H1 (cell line): ENCODE results near the gene CDC7. TPM values are rescaled to one million over a fixed set of nuclear protein-coding genes. Genes with fewer than 3 reads are reported as not detected.

ENCODE experiments used
- CTCF ChIA-PET: fragments of 300-600 bp; sonication (Branson Sonifier 250); formaldehyde crosslinking; loops from one replicate; lab custom pipeline; 2021; ENCODE audit not compliant: partially characterized antibody; lab: Charles Lee
- POLR2A ChIA-PET: fragments of 300-600 bp; sonication (Branson Sonifier 250); formaldehyde crosslinking; loops from one replicate; lab custom pipeline; 2021; ENCODE audit warnings: inconsistent platforms; ENCODE audit not compliant: partially characterized antibody; lab: Charles Lee
- DNase-seq, 2 experiments: peaks; one replicate each; pipeline versions ENCODE4 v3.0.0 to v3.0.0-alpha.2; 2010 to 2022; ENCODE audit warnings: low spot score in 2 of 2, low read depth in 1 of 2, mixed read lengths in 1 of 2
- FAIRE-seq: peaks from 2 replicates; lab custom pipeline; 2011; peaks lifted over from hg19 to GRCh38; lab: Jason Lieb, UNC
- H2AFZ ChIP-seq: 2 replicates; pipeline ENCODE4 v1.8.1; 2012; ENCODE audit warnings: low read length, inconsistent platforms
- H2AK5ac ChIP-seq: 2 replicates; pipeline ENCODE4 v1.6.1; 2013; ENCODE audit warnings: low read depth, low read length
- H2BK120ac ChIP-seq: replicated peaks from 2 replicates; pipeline ENCODE3; 2013; ENCODE audit warnings: low read depth, low read length, inconsistent platforms
- H2BK12ac ChIP-seq: 2 replicates; pipeline ENCODE4 v1.6.1; 2013; ENCODE audit warnings: low read depth, low read length
- H2BK15ac ChIP-seq: 2 replicates; pipeline ENCODE4 v1.6.1; 2013; ENCODE audit warnings: low read length
- H2BK20ac ChIP-seq: 2 replicates; pipeline ENCODE4 v1.6.1; 2013; ENCODE audit warnings: low read length
- H2BK5ac ChIP-seq: 2 replicates; pipeline ENCODE4 v1.6.1; 2013; ENCODE audit warnings: low read depth, low read length
- H3K14ac ChIP-seq: 2 replicates; pipeline ENCODE4 v1.6.1; 2013; ENCODE audit warnings: inconsistent platforms; ENCODE audit not compliant: insufficient read length
- H3K18ac ChIP-seq: 2 replicates; pipeline ENCODE4 v1.6.1; 2013; ENCODE audit warnings: low read length; ENCODE audit errors: extremely low read depth
- H3K23ac ChIP-seq: 2 replicates; pipeline ENCODE4 v1.6.1; 2013; ENCODE audit warnings: inconsistent platforms; ENCODE audit not compliant: insufficient read length
- H3K23me2 ChIP-seq: 2 replicates; pipeline ENCODE4 v1.6.1; 2013; ENCODE audit warnings: low read depth, low read length
- H3K27ac ChIP-seq: 2 replicates; pipeline ENCODE4 v1.6.1; 2011; ENCODE audit warnings: low read depth, low read length, inconsistent platforms
- H3K27me3 ChIP-seq, 4 experiments: replicated peaks in 1 of 4; 1 replicate in 1 of 4; 2 replicates in 3 of 4; pipeline versions ENCODE4 v1.6.1 to v1.8.1; 2011 to 2013; ENCODE audit warnings: low read length in 3 of 4, mild to moderate bottlenecking in 3 of 4, inconsistent platforms in 2 of 4, mixed read lengths in 2 of 4, moderate library complexity in 1 of 4; ENCODE audit not compliant: control insufficient read depth in 3 of 4, insufficient read depth in 3 of 4; ENCODE audit errors: extremely low read depth in 1 of 4
- H3K36me3 ChIP-seq, 4 experiments: 2 replicates each; pipeline versions ENCODE4 v1.6.1 to v1.8.1; 2011 to 2013; ENCODE audit warnings: mild to moderate bottlenecking in 4 of 4, low read length in 3 of 4, moderate library complexity in 2 of 4, control low read depth in 1 of 4, inconsistent platforms in 1 of 4; ENCODE audit not compliant: insufficient read depth in 4 of 4, control insufficient read depth in 2 of 4
- H3K4ac ChIP-seq: replicated peaks from 2 replicates; pipeline ENCODE3; 2013; ENCODE audit warnings: low read length, low read depth, mixed read lengths, inconsistent platforms; ENCODE audit not compliant: insufficient read length
- H3K4me1 ChIP-seq, 4 experiments: replicated peaks in 1 of 4; 1 replicate in 1 of 4; 2 replicates in 3 of 4; pipeline versions ENCODE4 v1.6.1 to v1.8.1; 2011 to 2013; ENCODE audit warnings: low read length in 3 of 4, inconsistent platforms in 2 of 4, mixed read lengths in 1 of 4; ENCODE audit not compliant: insufficient read depth in 4 of 4, control insufficient read depth in 3 of 4
- H3K4me2 ChIP-seq, 2 experiments: 2 replicates each; pipeline versions ENCODE4 v1.6.1 to v1.8.1; 2011 to 2013; ENCODE audit warnings: low read depth in 2 of 2, low read length in 2 of 2, control low read depth in 1 of 2, inconsistent platforms in 1 of 2, mild to moderate bottlenecking in 1 of 2; ENCODE audit not compliant: insufficient read depth in 1 of 2
- H3K4me3 ChIP-seq, 4 experiments: fragments of 200-600, 300-600 bp in 1 of 4; sonication (generic), shearing (Covaris generic), sonication (Bioruptor Twin) in 1 of 4; 2 replicates each; pipeline versions ENCODE4 v1.5.1 to v1.8.1; 2011 to 2016; ENCODE audit warnings: low read length in 4 of 4, low read depth in 3 of 4, control low read depth in 2 of 4, inconsistent platforms in 2 of 4, mild to moderate bottlenecking in 2 of 4, mixed read lengths in 1 of 4, moderate library complexity in 1 of 4; ENCODE audit not compliant: insufficient read depth in 2 of 4; ENCODE audit errors: extremely low read depth in 1 of 4
- H3K56ac ChIP-seq: replicated peaks from 2 replicates; pipeline ENCODE3; 2013; ENCODE audit warnings: low read depth, mild to moderate bottlenecking, mixed read lengths, low read length, inconsistent platforms; ENCODE audit not compliant: insufficient read length
- H3K79me1 ChIP-seq: 2 replicates; pipeline ENCODE4 v1.6.1; 2013; ENCODE audit warnings: low read depth, low read length, control low read depth
- H3K79me2 ChIP-seq, 2 experiments: 2 replicates each; pipeline versions ENCODE4 v1.6.1 to v1.8.1; 2012 to 2013; ENCODE audit warnings: low read length in 2 of 2, mild to moderate bottlenecking in 2 of 2, inconsistent platforms in 1 of 2; ENCODE audit not compliant: insufficient read depth in 2 of 2, control insufficient read depth in 1 of 2
- H3K9ac ChIP-seq, 4 experiments: replicated peaks in 1 of 4; 1 replicate in 1 of 4; 2 replicates in 3 of 4; pipeline versions ENCODE4 v1.6.1 to v1.8.1; 2011 to 2013; ENCODE audit warnings: low read depth in 3 of 4, low read length in 3 of 4, control low read depth in 2 of 4, mild to moderate bottlenecking in 2 of 4, moderate library complexity in 2 of 4, inconsistent platforms in 1 of 4; ENCODE audit errors: extremely low read depth in 1 of 4
- H3K9me3 ChIP-seq, 2 experiments: 2 replicates each; pipeline versions ENCODE4 v1.6.1 to v1.8.1; 2012 to 2013; ENCODE audit warnings: mild to moderate bottlenecking in 2 of 2, moderate library complexity in 2 of 2, control low read depth in 1 of 2, inconsistent platforms in 1 of 2, low read depth in 1 of 2, low read length in 1 of 2, mixed read lengths in 1 of 2; ENCODE audit not compliant: insufficient read depth in 2 of 2
- H4K20me1 ChIP-seq, 2 experiments: replicated peaks in 1 of 2; 2 replicates each; pipeline versions ENCODE3 to v1.8.1; 2011 to 2013; ENCODE audit warnings: inconsistent platforms in 2 of 2, low read length in 2 of 2, mild to moderate bottlenecking in 1 of 2; ENCODE audit not compliant: insufficient read depth in 2 of 2, control insufficient read depth in 1 of 2
- H4K5ac ChIP-seq: 2 replicates; pipeline ENCODE4 v1.6.1; 2013; ENCODE audit warnings: low read length, low read depth, mixed read lengths, inconsistent platforms; ENCODE audit not compliant: insufficient read length
- H4K8ac ChIP-seq: 2 replicates; pipeline ENCODE4 v1.8.0; 2013; ENCODE audit warnings: mild to moderate bottlenecking, moderate library complexity, low read length, inconsistent platforms; ENCODE audit not compliant: insufficient read depth; ENCODE audit errors: extremely low read depth
- H4K91ac ChIP-seq: replicated peaks from 2 replicates; pipeline ENCODE3; 2013; ENCODE audit warnings: low read length, mixed read lengths, inconsistent platforms; ENCODE audit not compliant: insufficient read length
- BRCA1 ChIP-seq: IDR thresholded peaks from 2 replicates; pipeline ENCODE4 v1.6.1; 2012; ENCODE audit warnings: low read depth, low read length, improper control_type of control experiment
- CBX5 ChIP-seq: fragments of 300-800, 300-1000 bp; sonication (generic); IDR thresholded peaks from 2 replicates; pipeline ENCODE4 v1.7.1; 2016; ENCODE audit warnings: antibody characterized with exemption, low read length, low read depth
- CBX8 ChIP-seq: fragments of 300-800, 300-1000 bp; sonication (generic); IDR thresholded peaks from 2 replicates; pipeline ENCODE4 v1.7.1; 2016; ENCODE audit warnings: low read depth, low read length, borderline replicate concordance
- CTBP2 ChIP-seq: IDR thresholded peaks from 2 replicates; pipeline ENCODE4 v1.7.0; 2011; ENCODE audit warnings: borderline replicate concordance, mild to moderate bottlenecking, moderate library complexity, mixed read lengths, low read length; ENCODE audit not compliant: insufficient read depth, insufficient read length
- GABPA ChIP-seq: IDR thresholded peaks from 2 replicates; pipeline ENCODE4 v1.6.1; 2011; ENCODE audit warnings: mild to moderate bottlenecking, low read length, moderate library complexity, borderline replicate concordance; ENCODE audit not compliant: insufficient read depth
- TAF1 ChIP-seq: IDR thresholded peaks from 2 replicates; pipeline ENCODE4 v1.6.1; 2011; ENCODE audit warnings: mild to moderate bottlenecking, low read depth, low read length
- polyA plus RNA-seq, 7 experiments: library from polyadenylated mRNA; depleted of rRNA in 3 of 7; stranded (reverse) in 5 of 7; unstranded in 2 of 7; fragments of >200 nt in 5 of 7; fragments of 200-250 nt in 2 of 7; gene quantifications; 1 replicate in 5 of 7; 2 replicates in 1 of 7; 4 replicates in 1 of 7; pipeline versions ENCODE4 v1.2.1 to v1.2.3, GENCODE V29; 2011 to 2013; ENCODE audit warnings: missing spikeins in 2 of 7, mixed read lengths in 2 of 7
- total RNA-seq: library from RNA; stranded (reverse); fragmentation: NEBNext Ultra II Directional; extraction: Animal tissue kit (Norgen Biotek cat#: 25700); gene quantifications from 2 replicates; pipeline ENCODE4 v1.2.1, GENCODE V29; 2021

CDC7 gene
- total and polyA plus RNA-seq, 2 of the 8 experiments (the other 6 are each of a cell fraction or from before 2014, with no cell fraction given): 12.2 to 34.4 TPM

DNA sequence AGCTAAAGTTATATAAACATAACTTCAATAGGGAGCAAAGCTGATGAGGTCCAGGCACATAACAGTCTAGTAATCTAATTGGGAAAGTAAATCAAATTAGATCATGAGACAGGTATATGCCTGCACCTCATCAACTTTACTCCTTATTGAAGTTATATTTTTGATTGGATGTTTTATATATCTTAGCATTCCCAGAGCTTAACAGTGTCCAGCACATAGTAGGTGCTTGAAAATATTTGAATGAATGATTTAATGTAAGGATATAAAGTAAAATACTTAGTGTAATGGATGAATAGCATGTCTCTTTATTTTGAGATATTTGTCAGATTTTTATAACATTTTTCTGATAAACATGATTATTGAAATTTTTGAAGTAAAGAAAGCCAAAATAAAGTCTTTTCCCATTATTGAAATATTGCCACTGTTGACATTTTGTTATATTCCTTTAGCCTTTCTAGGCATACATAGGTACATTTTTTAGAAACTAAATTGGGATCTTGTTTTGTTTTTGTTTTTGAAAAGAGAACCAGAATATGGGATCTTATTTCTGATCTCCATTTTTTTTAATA lies 2.8 kb downstream of the CDC7 start:
- Histone ChIP-seq H2BK12ac (no peak overlapping the region), H4K20me1 (no peaks in the 10 kb centered on the region), H3K79me2 (peaks cover 0 to 65% of the 10 kb centered on the region in 2 experiments; a peak in 3 of 4 replicates), H2BK20ac (no peak overlapping the region), H3K27me3 (no peaks in the 10 kb centered on the region), H2BK120ac (no peak overlapping the region), H3K23ac (no peak overlapping the region), H4K5ac (no peak overlapping the region), H3K18ac (no peak overlapping the region), H2AFZ (no peak overlapping the region), H3K4me3 (peak overlapping the region in 1 of 4 experiments; percentile 67; a peak in 1 of 8 replicates), H2BK5ac (no peak overlapping the region), H3K14ac (no peak overlapping the region), H3K79me1 (no peaks in the 10 kb centered on the region), H3K4ac (no peak overlapping the region), H3K9ac (no peak overlapping the region), H4K8ac (no peak overlapping the region), H3K9me3 (no peaks in the 10 kb centered on the region), H2AK5ac (no peak overlapping the region), H4K91ac (no peak overlapping the region), H2BK15ac (no peak overlapping the region), H3K23me2 (no peaks in the 10 kb centered on the region; the same call in none of the 2 replicates), H3K27ac (no peak overlapping the region), H3K36me3 (peaks cover 0 to 14% (median 4%) of the 10 kb centered on the region in 4 experiments; a peak in 5 of 8 replicates), H3K4me2 (no peak overlapping the region; a peak in 1 of 4 replicates), H3K4me1 (peaks cover 2 to 14% (median 7%) of the 10 kb centered on the region in 4 experiments; a peak in 6 of 7 replicates), H3K56ac (no peak overlapping the region)
- DNase-seq: no peak
- POLR2A ChIA-PET: interaction anchor here (0.8 to 2.0 kb wide), 2 partner anchors 14 to 16 kb away, joined by 4 to 5 read pairs; no protein-coding TSS in a partner anchor
- FAIRE-seq: no peak
- CTCF ChIA-PET: interaction anchor here (0.6 to 1.7 kb wide), 3 partner anchors 223 to 735 kb away, joined by 3 to 5 read pairs (median 3); no protein-coding TSS in a partner anchor
- TF ChIP-seq TAF1 (no peak), CBX8 (no peak), CBX5 (no peak), CTBP2 (no peak), BRCA1 (no peak), GABPA (no peak)
